Osteocyte (in vitro differentiated cells): ENCODE results near the gene PARP14. TPM values are rescaled to one million over a fixed set of nuclear protein-coding genes. Genes with fewer than 3 reads are reported as not detected.

Source experiments
- DNase-seq: peaks from one replicate; pipeline ENCODE4 v3.0.0; 2021; ENCODE audit warnings: mixed read lengths; ENCODE audit not compliant: unreplicated experiment; ENCODE audit errors: extremely low spot score
- H3K27ac Mint-ChIP-seq: one replicate; pipeline ENCODE4 v1.8.0; 2021; ENCODE audit warnings: mild to moderate bottlenecking, mixed read lengths; ENCODE audit not compliant: unreplicated experiment
- H3K27me3 Mint-ChIP-seq: one replicate; pipeline ENCODE4 v1.8.0; 2021; ENCODE audit warnings: mixed read lengths; ENCODE audit not compliant: unreplicated experiment
- H3K36me3 Mint-ChIP-seq: one replicate; pipeline ENCODE4 v1.8.0; 2021; ENCODE audit warnings: mixed read lengths; ENCODE audit not compliant: unreplicated experiment
- H3K4me1 Mint-ChIP-seq: one replicate; pipeline ENCODE4 v1.8.0; 2021; ENCODE audit warnings: mixed read lengths; ENCODE audit not compliant: unreplicated experiment
- H3K4me3 Mint-ChIP-seq: one replicate; pipeline ENCODE4 v1.8.0; 2021; ENCODE audit warnings: mild to moderate bottlenecking, moderate library complexity, mixed read lengths; ENCODE audit not compliant: unreplicated experiment
- H3K9me3 Mint-ChIP-seq: one replicate; pipeline ENCODE4 v1.8.0; 2021; ENCODE audit warnings: mixed read lengths; ENCODE audit not compliant: unreplicated experiment
- total RNA-seq: library from RNA; stranded (reverse); gene quantifications from 2 replicates; pipeline ENCODE4 v1.2.1, GENCODE V29; 2021
- TF ChIP-seq, protein P1 (sequence below): fragments of 200-600 bp; sonication (generic); IDR thresholded peaks from 2 replicates; pipeline ENCODE4 v1.5.0; 2021; ENCODE audit warnings: antibody characterized with exemption, mild to moderate bottlenecking, moderate library complexity

The PARP14 gene
- total RNA-seq, 1 donor from 2014 or later, result 48.1 TPM

DNA sequence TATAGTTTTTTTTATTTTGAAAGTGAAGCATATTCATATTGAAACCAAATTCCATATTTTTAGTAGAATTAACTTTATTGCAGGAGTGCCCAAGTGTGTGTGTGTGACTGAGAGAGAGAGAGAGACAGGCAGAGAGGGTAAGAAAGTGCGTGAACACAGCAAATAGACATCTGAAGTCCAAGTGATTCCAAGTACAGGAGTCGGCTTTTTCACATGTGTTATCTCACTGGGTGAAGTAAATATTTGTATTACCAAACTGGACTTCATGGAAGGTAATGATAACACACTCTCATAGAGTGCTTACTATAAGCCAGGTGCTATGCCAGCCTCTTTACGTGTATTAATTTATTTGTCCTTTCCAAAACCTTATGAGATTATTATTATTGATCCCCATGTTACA lies 12.0 kb downstream of the PARP14 start:
- Mint-ChIP-seq H3K9me3 (no peaks in the 10 kb centered on the region), H3K4me1 (no peaks in the 10 kb centered on the region), H3K4me3 (no peak overlapping the region), H3K27ac (no peak overlapping the region), H3K27me3 (no peaks in the 10 kb centered on the region), H3K36me3 (peaks cover 39% of the 10 kb centered on the region)
- TF ChIP-seq, protein P1, sequence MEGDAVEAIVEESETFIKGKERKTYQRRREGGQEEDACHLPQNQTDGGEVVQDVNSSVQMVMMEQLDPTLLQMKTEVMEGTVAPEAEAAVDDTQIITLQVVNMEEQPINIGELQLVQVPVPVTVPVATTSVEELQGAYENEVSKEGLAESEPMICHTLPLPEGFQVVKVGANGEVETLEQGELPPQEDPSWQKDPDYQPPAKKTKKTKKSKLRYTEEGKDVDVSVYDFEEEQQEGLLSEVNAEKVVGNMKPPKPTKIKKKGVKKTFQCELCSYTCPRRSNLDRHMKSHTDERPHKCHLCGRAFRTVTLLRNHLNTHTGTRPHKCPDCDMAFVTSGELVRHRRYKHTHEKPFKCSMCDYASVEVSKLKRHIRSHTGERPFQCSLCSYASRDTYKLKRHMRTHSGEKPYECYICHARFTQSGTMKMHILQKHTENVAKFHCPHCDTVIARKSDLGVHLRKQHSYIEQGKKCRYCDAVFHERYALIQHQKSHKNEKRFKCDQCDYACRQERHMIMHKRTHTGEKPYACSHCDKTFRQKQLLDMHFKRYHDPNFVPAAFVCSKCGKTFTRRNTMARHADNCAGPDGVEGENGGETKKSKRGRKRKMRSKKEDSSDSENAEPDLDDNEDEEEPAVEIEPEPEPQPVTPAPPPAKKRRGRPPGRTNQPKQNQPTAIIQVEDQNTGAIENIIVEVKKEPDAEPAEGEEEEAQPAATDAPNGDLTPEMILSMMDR, result no peak
- no peak for DNase-seq

DNA sequence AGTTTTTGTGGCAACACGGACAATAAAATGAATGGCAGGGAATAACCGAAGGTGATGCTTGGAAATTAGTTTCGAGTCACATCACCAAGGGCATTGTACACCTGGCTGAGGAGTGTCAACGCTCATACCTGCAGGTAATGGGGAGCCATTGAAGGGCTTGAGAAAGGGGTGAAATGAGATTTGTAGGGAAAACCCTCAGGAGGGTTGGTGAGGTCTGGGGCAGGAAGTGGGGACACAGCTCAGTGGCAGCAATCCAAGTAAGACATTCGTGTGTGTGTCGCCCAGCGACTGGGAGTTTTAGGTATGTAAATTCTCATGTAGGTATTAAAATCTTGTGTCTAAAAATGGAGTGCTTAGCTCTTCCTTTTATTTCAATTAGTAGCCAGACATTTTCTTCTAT lies 14.3 kb downstream of the PARP14 start:
- no peaks in the 10 kb centered on the region for H3K9me3 Mint-ChIP-seq
- H3K4me1 Mint-ChIP-seq, result no peaks in the 10 kb centered on the region
- TF ChIP-seq, protein P1, result no peak

DNA sequence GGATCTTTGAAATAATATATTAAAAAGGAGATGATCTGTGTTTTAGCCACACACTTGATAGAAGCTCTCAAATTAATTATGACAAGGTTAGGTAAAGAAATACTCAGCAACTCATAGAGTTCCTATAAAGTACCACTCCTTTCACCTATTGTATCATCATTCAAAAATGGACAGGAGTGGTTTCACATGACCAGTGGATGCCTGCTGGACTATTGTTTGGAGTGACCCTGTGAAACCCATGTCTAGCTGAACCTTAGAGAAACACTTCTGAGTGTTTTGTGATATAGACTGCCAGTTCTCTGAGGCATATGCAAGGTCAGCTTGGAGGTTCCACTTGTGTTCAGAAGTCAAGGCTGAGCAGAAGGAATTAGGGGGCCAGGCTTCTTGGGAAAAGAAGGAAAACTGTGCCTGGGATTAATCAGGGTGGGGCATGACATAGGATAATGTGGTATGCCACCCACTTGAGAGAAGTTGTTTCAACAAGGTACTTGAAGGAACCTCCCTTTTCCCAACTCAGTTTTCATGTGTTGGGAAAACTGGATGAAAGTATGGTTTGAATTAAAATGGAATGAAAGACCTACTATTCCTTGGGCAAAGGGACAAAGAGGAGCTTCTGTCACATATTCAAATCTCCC lies 15.4 kb downstream of the PARP14 start:
- Mint-ChIP-seq H3K4me1 (no peaks in the 10 kb centered on the region), H3K4me3 (no peak overlapping the region), H3K36me3 (peaks cover 67% of the 10 kb centered on the region), H3K9me3 (no peaks in the 10 kb centered on the region), H3K27me3 (no peaks in the 10 kb centered on the region), H3K27ac (no peak overlapping the region)
- TF ChIP-seq, protein P1, result no peak
- DNase-seq, result no peak

More for the DNA sequence above, 14.3 kb downstream of the PARP14 start:
- Mint-ChIP-seq H3K36me3 (peaks cover 59% of the 10 kb centered on the region), H3K27me3 (no peaks in the 10 kb centered on the region), H3K27ac (no peak overlapping the region), H3K4me3 (no peak overlapping the region)
- DNase-seq, result no peak

DNA sequence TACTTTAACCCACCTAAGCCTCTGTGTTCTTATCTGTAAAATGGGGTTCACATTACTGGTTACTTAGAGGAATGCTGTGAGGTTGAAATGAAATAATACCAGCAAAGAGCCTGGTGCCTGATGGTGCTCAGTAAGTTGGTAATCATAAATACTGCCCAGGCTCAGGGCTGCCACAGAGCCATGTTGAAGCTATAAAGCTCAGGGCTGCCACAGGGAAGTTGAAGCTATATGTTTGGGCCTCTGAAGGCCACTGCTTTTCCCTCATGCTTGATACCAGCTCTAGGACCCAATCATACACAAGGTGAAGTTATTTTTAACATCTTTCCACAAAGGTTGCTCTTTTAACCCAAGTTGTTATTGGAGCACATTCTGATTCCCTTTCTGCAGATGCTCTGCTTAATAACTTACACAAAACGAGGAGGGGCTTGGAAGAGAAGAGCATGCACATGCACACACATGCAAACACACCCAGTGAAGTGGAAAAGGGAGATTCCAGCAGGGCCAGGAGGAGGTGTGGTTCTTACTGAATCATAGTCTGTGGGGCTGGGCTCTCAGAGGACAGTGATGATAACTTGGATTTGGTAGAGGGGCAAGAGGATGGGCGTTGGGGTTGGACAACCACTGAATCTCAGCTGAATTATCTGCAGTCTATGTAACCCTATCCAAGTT lies 17.4 kb downstream of the PARP14 start:
- Mint-ChIP-seq H3K4me3 (no peak overlapping the region), H3K36me3 (peaks cover 69% of the 10 kb centered on the region), H3K27me3 (no peaks in the 10 kb centered on the region), H3K4me1 (no peaks in the 10 kb centered on the region), H3K27ac (no peak overlapping the region), H3K9me3 (no peaks in the 10 kb centered on the region)
- no peak for DNase-seq
- TF ChIP-seq, protein P1, result no peak

DNA sequence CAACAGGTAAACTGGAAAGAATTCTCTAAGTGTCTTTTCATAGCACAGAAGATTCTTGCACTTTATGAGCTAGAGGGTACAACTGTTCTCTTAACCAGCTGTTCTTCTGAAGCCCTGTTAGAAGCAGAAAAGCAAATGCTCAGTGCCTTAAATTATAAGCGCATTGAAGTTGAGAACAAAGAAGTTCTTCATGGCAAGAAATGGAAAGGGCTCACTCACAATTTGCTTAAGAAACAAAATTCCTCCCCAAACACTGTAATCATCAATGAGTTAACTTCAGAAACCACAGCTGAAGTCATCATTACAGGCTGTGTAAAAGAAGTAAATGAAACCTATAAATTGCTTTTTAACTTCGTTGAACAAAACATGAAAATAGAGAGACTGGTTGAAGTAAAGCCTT lies 19.6 kb downstream of the PARP14 start:
- DNase-seq, result no peak
- Mint-ChIP-seq H3K4me3 (no peak overlapping the region), H3K36me3 (peaks cover 73% of the 10 kb centered on the region), H3K27ac (no peak overlapping the region), H3K27me3 (no peaks in the 10 kb centered on the region), H3K9me3 (no peaks in the 10 kb centered on the region), H3K4me1 (no peaks in the 10 kb centered on the region)
- TF ChIP-seq, protein P1, result no peak
